B cell (primary cell): ENCODE measurements around the gene NRBP1.

Experiments
- EZH2 ChIP-seq: IDR thresholded peaks from 2 replicates; pipeline ENCODE4 v1.6.1; 2012; ENCODE audit warnings: borderline replicate concordance, low read depth, mild to moderate bottlenecking, moderate library complexity, low read length; ENCODE audit not compliant: insufficient read depth, poor library complexity, severe bottlenecking
- TF ChIP-seq, protein P1 (sequence below): fragments of 200-600 bp; IDR thresholded peaks from one replicate; pipeline ENCODE4 v1.8.0; 2022; ENCODE audit warnings: antibody characterized with exemption, mild to moderate bottlenecking

DNA sequence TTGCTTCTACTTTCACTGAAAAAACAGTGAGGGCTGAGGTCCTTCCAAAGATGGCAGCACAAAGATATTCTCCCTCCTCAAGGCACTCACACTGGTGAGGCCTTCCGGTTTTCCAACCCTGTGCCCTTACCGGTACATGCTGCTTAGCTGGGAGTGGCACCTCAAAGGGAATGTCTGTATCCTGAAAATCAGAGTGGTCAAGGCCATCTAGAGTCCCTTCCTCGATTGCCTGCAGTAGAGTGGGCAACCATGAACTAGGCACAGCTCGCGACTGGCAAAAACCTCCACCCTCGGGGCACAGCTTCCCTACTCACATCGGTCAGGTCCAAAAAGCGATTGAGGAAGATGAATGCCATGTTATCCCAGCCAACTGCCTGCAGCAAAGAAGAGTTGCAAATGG is 17.2 kb downstream of the NRBP1 start:
- TF ChIP-seq, protein P1, sequence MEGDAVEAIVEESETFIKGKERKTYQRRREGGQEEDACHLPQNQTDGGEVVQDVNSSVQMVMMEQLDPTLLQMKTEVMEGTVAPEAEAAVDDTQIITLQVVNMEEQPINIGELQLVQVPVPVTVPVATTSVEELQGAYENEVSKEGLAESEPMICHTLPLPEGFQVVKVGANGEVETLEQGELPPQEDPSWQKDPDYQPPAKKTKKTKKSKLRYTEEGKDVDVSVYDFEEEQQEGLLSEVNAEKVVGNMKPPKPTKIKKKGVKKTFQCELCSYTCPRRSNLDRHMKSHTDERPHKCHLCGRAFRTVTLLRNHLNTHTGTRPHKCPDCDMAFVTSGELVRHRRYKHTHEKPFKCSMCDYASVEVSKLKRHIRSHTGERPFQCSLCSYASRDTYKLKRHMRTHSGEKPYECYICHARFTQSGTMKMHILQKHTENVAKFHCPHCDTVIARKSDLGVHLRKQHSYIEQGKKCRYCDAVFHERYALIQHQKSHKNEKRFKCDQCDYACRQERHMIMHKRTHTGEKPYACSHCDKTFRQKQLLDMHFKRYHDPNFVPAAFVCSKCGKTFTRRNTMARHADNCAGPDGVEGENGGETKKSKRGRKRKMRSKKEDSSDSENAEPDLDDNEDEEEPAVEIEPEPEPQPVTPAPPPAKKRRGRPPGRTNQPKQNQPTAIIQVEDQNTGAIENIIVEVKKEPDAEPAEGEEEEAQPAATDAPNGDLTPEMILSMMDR = no peak
- no peak for TF ChIP-seq EZH2
